GM12873 (cell line): Measurements from ENCODE around the gene RIN1.

ENCODE experiments used
- TF ChIP-seq, protein P1 (sequence below): IDR thresholded peaks from 2 replicates; pipeline ENCODE4 v1.5.1; 2012; ENCODE audit warnings: low read depth, mild to moderate bottlenecking, moderate library complexity, low read length, control low read depth; ENCODE audit not compliant: insufficient read depth; ENCODE audit errors: missing control alignments

The RIN1 gene

GRCh38 chr11:66339162-66339675 lies 3.0 kb upstream of the RIN1 start:
- TF ChIP-seq, protein P1, sequence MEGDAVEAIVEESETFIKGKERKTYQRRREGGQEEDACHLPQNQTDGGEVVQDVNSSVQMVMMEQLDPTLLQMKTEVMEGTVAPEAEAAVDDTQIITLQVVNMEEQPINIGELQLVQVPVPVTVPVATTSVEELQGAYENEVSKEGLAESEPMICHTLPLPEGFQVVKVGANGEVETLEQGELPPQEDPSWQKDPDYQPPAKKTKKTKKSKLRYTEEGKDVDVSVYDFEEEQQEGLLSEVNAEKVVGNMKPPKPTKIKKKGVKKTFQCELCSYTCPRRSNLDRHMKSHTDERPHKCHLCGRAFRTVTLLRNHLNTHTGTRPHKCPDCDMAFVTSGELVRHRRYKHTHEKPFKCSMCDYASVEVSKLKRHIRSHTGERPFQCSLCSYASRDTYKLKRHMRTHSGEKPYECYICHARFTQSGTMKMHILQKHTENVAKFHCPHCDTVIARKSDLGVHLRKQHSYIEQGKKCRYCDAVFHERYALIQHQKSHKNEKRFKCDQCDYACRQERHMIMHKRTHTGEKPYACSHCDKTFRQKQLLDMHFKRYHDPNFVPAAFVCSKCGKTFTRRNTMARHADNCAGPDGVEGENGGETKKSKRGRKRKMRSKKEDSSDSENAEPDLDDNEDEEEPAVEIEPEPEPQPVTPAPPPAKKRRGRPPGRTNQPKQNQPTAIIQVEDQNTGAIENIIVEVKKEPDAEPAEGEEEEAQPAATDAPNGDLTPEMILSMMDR, result no peak

- TF ChIP-seq, protein P1, result no peak
These were observed 2.3 kb upstream of the RIN1 start for GRCh38 chr11:66338276-66339161.

DNA sequence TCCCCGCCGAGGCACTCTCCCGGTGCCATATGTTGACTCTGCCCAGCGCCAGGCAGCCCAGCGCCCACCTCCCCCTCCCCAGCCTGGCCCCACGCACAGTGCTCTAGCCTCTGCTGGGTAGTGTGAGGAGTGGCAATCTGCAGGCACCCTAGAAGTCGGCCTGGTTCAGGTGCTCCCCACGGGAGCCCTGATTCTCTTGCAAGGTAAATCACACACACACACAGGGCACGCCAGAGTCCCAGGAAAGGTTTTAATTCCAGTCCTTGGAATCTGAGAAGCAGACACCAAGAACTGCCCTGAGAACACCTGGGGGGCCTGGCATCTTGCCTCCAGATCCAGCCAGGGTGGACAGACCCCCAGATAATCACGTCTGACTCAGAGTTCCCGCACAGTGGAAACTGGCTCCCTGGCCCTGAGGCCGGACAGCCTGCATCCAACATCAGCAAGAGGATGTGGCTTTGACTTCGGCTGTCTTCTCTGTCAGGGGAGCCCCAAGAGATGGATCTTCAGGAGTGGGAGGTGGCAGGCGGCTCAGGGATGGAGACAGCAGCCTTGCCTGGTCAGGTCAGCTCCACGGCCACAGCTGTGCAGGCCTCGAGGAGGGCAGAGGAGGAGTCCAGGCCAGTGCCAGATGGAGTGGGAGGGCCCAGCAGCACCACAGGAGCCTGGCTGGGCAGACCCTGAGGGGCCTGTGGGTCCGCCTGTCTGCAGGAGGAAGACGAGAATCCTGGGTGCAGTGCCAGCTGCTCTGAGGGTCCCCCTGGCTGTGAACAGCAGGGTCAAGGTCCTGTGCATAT lies 1.1 kb upstream of the RIN1 start:
- TF ChIP-seq, protein P1, result no peak

DNA sequence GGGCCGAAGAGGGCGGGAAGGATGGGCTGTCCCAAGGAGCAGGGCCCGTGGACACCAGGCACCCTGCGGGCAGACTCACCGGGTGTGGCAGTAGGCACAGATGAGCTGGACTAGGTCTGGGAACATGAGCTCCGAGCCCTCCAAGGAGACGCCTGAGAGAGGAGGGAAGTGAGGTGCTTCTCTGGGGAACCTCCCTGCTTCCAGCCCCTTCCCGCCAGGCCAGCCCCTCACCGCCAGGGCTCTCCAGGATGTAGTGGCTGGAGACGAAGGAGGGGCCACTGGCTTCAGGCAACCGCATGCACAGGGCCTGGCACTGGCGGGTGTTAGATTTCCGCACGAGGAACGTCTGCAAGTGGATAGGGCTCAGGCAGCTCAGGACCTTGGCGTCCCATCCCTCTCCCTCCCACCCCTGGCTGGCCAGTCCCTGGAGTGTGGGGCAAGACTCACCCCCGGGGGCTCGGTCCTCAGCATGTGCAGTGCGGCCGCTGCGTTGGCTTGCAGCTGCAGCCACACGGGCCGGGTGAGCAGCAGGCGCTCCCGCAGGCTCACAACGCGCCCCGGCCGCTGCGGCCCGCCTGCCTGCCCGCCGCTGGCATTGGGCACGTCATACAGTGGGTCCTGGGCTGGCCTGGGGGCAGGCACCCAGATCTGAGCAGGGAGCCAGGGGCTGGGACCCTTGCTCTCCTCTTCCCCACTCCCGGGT lies 552 bp downstream of the RIN1 start:
- TF ChIP-seq, protein P1, result no peak

GRCh38 chr11:66334605-66335442 lies 1.4 kb downstream of the RIN1 start:
- TF ChIP-seq, protein P1, result no peak

DNA sequence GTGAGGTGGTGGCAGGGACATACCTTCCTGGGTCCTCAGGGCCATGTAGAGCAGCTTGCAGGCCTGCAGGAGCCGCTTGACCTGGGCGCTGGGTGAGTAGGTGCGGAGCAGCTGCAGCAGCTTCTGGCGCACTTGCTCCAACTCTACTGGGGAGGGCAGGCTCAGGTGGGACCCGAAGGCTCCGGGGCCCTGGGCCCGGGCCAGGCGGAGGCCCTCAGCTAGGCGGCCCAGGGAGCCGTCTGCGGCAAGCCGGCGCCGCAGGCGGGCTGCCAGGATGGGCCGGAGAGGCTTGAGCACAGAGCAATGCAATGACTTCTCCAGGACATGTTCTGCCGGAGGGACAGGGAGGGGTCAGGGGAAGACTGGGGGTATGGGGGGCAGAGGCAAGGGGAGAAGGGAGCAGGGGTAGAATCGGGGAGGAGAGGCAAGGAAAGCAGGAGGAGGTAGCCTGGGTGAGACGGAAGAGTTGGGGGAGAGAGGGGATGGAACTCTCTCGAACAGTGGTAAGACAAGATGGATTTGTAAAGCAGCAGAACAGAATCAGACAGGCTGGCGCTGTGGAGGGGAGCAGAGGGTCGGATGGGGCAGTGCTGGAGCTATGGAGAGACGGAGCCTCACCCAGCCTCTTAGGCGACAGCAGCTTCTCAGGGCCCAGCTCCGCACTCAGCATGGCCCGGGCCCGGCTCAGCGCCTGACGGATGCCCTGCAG lies 2.2 kb downstream of the RIN1 start:
- TF ChIP-seq, protein P1, result no peak
